GF-D8 (cell line): ENCODE results near the gene CDC5L.

ENCODE experiments used
- DNase-seq: peaks from one replicate; lab custom pipeline; 2025; lab: John Stamatoyannopoulos, UW

Gene CDC5L

DNA sequence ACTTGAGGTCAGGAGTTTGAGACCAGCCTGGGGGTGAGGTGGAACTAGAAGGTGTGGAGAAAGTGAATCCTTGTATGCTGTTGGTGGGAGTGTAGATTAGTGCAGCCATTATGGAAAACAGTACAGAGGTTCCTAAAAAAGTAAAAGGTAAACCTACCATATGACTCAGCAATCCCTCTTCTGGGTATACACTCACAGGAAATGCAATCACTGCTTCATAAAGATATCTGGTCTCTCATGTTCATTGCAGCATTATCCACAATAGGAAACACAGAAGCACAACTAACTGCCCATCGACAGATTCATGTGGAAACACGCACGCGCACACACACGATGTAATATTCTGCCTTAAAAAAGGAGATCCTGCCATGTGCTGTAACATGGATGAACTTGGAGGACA is 66.7 kb downstream of the CDC5L start:
- no peak for DNase-seq

GRCh38 chr6:44456070-44456965 is 68.8 kb downstream of the CDC5L start:
- DNase-seq: no peak

GRCh38 chr6:44456966-44457292 is 69.4 kb downstream of the CDC5L start:
- no peak for DNase-seq

DNA sequence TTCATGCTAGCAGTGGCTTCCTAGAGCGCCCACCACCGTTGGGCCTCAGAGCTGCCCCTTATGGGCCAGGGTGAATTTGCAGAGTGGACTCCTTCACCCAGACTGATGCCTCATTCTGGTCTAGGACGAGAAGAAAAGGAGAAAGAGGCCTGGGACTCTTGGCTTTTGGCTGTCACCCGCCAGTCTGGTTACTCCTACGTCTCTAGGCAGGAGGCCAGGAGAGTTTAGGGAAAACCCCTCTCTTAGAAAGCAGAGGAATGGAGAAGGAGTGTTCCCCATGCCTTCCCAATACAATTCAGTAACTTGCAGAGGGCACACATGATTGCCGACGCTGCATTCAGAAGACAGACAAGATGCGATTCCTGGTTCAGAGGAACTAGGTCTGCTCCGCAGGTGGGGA is 70.1 kb downstream of the CDC5L start:
- DNase-seq: no peak

DNA sequence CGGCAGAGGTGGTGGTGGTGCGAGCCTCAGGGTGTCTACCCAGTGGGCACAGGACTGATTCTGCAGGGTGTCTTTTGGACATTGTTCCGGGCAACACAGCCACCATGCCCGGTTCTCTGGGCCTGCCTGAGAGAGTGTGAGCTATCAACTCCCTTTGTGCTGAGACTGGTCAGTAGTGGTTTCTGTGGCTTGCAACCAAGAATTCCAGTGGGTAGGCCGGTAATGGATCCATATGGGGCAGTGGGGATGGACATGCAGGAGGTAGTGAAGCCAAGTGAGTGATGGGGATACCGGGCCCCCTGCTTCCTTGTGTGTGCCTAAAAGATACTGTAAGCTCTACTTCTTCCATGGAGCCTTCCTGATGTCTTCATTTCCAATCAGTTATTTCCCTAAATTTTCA is 71.0 kb downstream of the CDC5L start:
- DNase-seq: no peak

DNA sequence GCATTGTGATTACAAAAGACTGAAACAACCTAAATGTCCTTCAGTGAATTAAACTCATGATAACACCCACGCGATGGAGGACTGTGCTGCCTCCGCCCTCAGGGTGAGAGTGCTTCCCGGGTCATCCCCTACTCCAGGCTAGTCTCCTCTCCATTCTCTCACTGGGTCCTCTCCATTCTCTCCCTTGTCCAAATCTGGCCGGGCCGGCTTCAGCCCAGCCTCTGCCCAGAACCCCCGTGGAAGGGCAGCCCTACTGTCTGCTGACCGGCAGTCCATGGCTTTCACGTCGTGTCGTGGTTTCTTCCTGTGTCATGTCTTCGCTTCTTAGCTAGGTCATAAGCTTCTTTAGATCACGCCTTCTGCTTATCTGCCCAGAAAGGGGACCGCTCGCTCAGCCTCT is 74.8 kb downstream of the CDC5L start:
- DNase-seq: no peak

GRCh38 chr6:44462797-44463727 is 75.6 kb downstream of the CDC5L start:
- no peak for DNase-seq

DNA sequence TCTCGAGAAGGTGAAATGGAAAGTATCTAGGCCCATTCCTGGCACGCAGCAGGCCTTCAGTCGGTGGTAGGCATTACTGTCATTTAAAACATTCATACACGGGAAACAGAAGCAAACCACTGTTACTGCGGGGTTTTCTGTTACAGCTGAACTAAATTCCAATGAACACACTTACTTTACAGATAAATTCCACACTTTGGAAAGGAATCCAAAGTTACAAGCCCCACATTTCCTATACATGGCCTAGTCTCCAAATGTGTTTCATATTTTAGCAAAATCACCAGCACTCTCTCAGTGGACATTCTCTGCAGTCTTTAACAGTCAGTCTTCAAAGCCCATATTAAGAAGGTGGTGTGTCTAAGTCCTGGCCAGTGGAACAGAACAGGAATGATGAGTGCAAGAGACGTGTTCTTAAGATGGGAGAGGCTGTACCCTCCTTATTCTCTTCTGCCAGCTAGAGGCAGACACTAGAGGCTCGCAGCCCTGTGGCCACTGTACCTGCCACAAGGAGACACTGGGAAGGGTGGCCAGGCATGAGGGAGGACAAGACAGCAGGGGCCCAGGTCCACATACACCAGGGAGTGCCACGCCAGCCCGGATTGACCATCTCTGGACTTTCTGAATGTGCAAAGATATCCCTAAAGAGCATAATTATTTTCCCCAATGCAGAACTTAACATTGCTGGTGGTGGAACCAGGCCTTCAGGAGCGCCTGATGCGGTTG is 76.4 kb downstream of the CDC5L start:
- DNase-seq: no peak

- DNase-seq: no peak
Measured at GRCh38 chr6:44464527-44465310, 77.2 kb downstream of the CDC5L start.

GRCh38 chr6:44466955-44467354 is 79.4 kb downstream of the CDC5L start:
- DNase-seq: no peak

GRCh38 chr6:44468835-44469234 is 81.3 kb downstream of the CDC5L start:
- DNase-seq: no peak

- no peak for DNase-seq
Measured at GRCh38 chr6:44470115-44470464, 82.6 kb downstream of the CDC5L start.

GRCh38 chr6:44470746-44471145 is 83.2 kb downstream of the CDC5L start:
- DNase-seq: no peak

DNA sequence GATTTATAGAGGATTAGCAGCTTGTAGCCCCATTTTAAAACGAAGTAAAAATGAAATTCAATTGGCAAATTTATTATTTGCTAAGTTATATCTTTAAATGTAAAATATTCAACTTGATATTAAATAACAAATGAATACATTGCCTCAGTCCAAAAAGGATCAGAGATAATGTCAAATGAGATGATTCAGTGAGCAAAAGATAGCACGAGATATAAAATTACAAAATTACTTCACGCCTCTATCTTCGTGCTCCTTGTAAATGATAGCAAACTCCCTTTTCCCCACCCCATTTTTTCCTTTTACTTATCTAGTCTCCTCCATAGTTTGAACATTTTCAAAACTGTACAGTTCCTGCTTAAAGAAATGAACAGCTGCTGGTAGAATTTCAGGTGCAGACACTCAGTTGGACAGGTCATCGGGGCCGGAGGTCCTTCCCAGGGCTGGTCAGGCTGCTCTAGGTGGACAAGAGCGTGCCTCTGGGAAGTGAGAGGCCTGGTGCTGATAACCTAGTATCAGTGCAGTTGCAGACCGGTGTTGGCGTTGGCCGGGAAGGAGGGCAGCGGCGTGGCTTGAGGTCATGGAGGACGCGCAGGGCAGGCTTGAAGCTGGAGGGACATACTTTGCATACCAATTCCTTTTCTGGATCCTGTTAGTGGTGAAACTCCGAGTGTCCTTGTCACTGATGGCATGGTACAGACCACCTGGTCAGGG is 83.9 kb downstream of the CDC5L start:
- no peak for DNase-seq

GRCh38 chr6:44472250-44472945 is 84.9 kb downstream of the CDC5L start:
- no peak for DNase-seq

- DNase-seq: no peak
Measured at GRCh38 chr6:44473393-44474189, 86.1 kb downstream of the CDC5L start.

- DNase-seq: no peak
Measured at GRCh38 chr6:44474190-44474631, 86.7 kb downstream of the CDC5L start.

DNA sequence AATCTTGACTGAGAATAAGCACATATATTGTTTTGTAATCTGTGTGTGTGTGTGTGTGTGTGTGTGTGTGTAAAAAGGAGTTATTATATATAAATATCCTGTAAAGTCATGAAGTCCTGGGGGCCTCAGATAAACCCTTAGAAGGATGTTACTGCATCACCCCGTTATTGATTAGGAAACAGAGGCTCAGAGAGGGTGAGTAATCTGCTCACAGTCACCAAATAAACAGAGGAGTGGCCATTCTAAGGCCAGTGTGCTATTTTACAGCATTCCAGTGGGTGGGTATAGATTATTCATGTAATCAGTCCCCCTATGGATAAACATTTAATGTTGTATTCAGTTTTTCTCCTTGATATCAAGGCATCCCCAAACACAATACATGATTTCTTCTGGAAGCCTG is 87.1 kb downstream of the CDC5L start:
- DNase-seq: no peak

DNA sequence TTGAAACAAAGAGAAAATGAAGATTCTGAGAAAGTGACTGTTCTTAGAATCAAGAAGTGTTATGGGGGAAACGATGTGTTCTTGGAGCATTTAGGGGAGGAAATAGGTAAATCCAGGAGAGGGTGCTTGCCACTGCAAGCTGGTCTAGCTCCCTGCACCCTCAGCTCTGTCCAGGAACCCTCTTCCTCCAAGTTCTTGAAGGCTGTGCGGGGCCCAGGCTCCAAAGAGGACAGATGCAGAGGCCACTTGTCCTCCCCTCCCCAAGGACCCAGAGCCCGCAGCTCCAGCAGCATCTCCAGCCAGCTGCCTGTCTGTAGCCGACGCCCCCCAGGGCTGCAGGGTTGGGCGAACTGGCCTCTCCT is 87.9 kb downstream of the CDC5L start:
- no peak for DNase-seq
